HG03196 (cell line): Measurements from ENCODE around the gene CLSTN2.

Experiments used
- ATAC-seq: cut with Tn5 transposase; IDR thresholded peaks from one replicate; pipeline ENCODE4 v1.9.1; 2021; ENCODE audit not compliant: unreplicated experiment

Gene CLSTN2

GRCh38 chr3:140530131-140530530, 595.1 kb downstream of the CLSTN2 start:
- ATAC-seq = no peak

GRCh38 chr3:140530603-140531002, 595.6 kb downstream of the CLSTN2 start:
- no peak for ATAC-seq

GRCh38 chr3:140532793-140533330, 597.9 kb downstream of the CLSTN2 start:
- no peak for ATAC-seq

- no peak for ATAC-seq
Measured at GRCh38 chr3:140536926-140537726, 602.1 kb downstream of the CLSTN2 start.

GRCh38 chr3:140537727-140538082, 602.7 kb downstream of the CLSTN2 start:
- ATAC-seq = no peak

- ATAC-seq = no peak
Measured at GRCh38 chr3:140540262-140540661, 605.3 kb downstream of the CLSTN2 start.

- no peak for ATAC-seq
Measured at GRCh38 chr3:140541975-140542653, 607.1 kb downstream of the CLSTN2 start.

- no peak for ATAC-seq
Measured at GRCh38 chr3:140545197-140545596, 610.2 kb downstream of the CLSTN2 start.

GRCh38 chr3:140545756-140546155, 610.8 kb downstream of the CLSTN2 start:
- ATAC-seq = no peak

- ATAC-seq = no peak
Measured at GRCh38 chr3:140546649-140547048, 611.7 kb downstream of the CLSTN2 start.

GRCh38 chr3:140552403-140552802, 617.4 kb downstream of the CLSTN2 start:
- ATAC-seq = no peak

- ATAC-seq = no peak
Measured at GRCh38 chr3:140552898-140553297, 617.9 kb downstream of the CLSTN2 start.

GRCh38 chr3:140553591-140553990, 618.6 kb downstream of the CLSTN2 start:
- ATAC-seq = no peak

- no peak for ATAC-seq
Measured at GRCh38 chr3:140555666-140556065, 620.7 kb downstream of the CLSTN2 start.

GRCh38 chr3:140557476-140557875, 622.5 kb downstream of the CLSTN2 start:
- ATAC-seq = no peak

GRCh38 chr3:140559546-140559945, 624.6 kb downstream of the CLSTN2 start:
- ATAC-seq = no peak

GRCh38 chr3:140563206-140563760, 628.3 kb downstream of the CLSTN2 start:
- ATAC-seq = no peak

- no peak for ATAC-seq
Measured at GRCh38 chr3:140568131-140568530, 633.1 kb downstream of the CLSTN2 start.

GRCh38 chr3:140568842-140569520, 634.0 kb downstream of the CLSTN2 start:
- no peak for ATAC-seq

- no peak for ATAC-seq
Measured at GRCh38 chr3:140570602-140571001, 635.6 kb downstream of the CLSTN2 start.

GRCh38 chr3:140571836-140572235, 636.9 kb downstream of the CLSTN2 start:
- no peak for ATAC-seq
